Stimulated activated CD4-positive, alpha-beta T cell treated with anti-CD3 and anti-CD28 coated beads, Interleukin-4, amount 100 ng/mL, for 1 hour (primary cell): ENCODE results near the gene ISLR.
A peak's percentile ranks its signal among the peaks of the same experiment; 100 is the strongest.

ENCODE experiments used
- DNase-seq: peaks from one replicate; pipeline ENCODE4 v3.0.0-alpha.2; 2020

The ISLR gene, protein sequence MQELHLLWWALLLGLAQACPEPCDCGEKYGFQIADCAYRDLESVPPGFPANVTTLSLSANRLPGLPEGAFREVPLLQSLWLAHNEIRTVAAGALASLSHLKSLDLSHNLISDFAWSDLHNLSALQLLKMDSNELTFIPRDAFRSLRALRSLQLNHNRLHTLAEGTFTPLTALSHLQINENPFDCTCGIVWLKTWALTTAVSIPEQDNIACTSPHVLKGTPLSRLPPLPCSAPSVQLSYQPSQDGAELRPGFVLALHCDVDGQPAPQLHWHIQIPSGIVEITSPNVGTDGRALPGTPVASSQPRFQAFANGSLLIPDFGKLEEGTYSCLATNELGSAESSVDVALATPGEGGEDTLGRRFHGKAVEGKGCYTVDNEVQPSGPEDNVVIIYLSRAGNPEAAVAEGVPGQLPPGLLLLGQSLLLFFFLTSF

DNA sequence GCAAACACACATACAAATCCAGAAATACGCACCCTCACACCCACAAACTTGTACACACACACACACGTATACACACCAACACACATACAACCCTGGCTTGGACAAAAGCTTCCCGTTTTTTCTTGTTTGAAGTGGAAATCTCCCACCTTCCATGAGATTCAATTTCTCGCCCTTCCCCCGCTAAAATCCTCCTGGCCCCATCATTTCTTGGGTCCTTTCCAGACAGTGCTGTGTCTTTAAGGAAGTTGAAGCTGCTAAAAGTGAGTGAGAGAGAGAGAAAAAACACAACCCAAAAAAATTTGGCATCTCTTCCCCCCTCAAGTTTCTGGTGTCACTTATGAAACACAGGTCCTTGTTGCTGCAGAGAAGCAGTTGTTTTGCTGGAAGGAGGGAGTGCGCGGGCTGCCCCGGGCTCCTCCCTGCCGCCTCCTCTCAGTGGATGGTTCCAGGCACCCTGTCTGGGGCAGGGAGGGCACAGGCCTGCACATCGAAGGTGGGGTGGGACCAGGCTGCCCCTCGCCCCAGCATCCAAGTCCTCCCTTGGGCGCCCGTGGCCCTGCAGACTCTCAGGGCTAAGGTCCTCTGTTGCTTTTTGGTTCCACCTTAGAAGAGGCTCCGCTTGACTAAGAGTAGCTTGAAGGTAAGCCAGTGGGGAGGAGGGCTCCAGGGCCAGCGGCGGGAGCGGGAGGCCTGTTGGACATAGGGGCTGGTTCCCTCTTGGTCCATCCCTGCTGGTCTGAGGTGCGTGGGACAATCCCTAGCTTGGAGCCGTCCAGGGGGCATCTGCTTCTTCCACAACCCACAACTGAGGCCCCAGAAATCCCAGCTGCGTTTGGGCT, at the start of gene ISLR:
ISLR (plus strand) TSS at position 331 of the 839 bp plus-strand sequence. CDS start 1,149 bp downstream, outside the sequence.
- no peak for DNase-seq

DNA sequence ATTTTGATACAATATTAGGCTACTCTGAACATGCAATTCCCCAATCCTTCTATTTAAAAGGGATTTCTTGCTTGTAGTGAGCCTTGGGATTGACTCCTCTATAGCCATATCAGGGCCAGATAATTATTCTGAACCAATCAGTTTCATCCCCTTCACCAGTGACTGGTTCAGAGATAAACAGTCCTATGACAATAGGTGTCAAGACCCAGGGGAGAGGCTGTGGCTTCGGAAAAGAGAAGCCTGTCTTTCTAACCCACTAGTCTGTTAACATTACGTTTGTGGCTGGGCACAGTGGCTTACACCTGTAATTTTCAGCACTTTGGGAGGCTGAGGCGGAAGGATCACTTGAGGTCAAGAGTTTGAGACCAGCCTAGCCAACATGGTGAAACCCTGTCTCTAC, 49.3 kb upstream of the ISLR start:
- DNase-seq: no peak

DNA sequence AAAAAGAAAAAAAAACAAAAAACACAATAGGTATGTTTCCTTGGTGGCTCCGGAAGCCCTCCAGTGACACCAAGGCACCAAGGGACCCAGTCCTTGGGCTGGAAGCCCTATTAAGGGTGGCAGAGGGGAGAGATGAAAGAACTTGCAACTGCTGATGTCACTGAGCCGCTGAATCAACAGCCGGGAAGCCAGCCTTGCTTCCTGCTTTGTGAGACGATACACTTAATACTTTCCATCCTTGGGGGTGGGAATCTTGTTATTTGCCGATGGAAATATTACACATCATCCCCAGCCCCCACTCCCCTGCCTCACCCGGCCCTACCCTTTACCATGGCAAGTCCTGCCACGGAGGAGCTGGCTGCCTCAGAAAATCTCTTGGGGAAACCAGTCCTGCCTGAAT, 48.8 kb upstream of the ISLR start:
- no peak for DNase-seq

DNA sequence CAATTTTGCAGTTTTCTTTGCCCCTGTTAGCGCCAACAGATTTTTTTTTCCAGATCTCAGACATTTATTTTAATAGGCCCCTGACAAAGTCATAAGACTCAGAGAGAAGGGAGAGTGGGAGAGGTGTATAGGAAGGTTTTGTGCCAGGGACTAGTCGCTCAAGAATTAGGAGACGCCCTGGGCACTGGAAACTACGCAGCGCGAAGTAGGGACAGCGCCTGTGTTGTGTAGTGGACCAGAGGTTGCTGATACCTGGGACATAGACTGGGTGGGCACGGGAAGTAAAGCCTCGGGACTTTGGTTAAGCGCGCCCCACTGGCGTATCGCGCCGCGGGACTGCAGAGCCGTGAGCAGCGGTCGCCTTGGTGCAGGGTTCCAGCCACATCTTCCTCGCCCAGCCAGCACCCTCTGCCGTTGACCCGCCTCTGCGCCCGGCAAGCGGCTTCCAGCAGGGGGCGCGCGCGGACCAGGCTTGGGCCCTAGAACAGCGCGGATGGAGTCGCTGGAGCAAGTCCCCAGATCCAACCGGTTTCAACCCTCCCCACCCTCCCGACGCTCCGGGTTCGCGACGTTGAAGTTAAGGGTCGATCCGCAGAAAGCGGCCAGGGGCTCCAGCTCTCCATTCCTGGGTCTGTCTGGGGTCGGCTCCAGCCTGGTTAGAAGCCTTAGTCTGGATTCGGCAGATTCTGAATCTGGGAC, 46.1 kb upstream of the ISLR start:
- peak; percentile 88 for DNase-seq

DNA sequence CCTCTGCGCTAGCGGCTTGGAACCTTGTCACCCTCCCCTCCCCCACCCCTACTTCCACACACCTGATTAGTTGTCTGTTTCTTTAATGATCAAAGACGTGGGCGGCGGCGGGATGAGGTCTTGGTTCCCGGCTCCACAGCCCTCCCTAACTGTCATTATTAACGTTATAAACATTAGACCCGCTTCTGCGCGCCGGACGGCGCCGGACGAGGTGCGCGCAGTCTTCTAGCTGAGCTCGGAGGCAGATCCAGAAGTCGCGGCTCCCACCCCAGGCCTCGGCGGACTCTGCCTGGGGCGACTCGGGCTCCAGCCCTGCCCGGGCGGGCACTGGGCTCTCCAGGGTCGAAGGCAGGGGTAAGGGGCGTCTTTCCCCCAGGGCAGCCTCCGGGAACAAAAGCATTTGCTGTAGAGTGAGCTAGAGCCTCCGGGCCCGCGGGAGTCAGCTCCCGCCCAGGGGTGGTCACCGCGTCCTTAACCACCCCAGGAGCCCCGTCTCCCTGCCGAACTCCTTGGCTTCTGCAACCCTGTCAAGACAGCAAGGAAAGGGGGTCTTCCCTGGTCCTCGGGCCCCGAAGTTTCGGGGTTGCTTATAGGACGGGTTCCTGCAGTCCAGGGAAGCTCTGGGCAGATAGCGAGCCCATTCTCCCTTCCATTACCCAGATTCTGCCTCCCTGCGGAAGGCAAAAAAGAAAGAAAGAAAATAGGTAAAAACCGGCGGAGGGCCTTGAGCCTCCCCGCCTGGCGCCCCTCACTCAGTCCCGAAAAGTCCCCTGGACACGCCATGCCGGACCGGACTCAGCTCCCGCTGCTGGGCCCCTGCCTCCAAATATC, 45.3 kb upstream of the ISLR start:
- DNase-seq: no peak

DNA sequence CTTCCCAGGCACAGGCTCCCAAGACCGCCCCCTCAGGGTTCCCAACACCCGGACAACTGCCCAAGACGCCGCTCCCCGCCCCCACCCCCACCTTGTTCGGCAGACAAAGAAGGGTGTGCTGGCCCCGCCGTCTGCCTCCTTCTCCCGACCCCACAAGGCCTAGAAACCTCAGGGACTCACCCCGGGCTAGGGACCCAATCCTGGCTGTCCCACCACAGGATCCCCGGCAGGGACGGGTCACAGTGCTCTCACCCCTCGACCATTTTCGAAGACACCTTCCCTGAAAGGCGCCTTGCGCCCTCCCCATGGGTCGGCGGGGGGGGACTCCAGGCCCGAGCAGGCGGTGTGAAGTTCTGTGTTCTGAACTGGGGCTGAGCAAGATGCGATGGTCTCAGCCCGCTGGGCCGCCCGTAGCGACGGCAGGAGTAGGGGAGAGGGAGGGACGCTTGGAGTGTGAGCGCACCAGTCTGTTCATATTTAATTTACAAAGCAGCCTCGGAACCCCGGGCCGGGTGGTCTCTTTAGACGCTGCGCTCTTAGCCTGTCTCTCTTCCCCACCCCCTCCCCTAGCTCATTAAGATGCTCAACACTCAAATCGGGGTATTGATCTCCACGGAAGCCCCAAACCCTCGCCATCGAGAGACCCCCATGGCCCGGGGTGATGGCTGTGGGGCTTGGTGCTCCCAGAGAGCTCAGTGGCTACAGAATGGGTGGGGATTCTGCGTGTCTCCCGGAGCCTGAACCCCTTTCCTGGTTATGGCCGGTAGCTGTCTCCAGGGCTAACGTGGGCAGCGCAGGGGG, 44.5 kb upstream of the ISLR start:
- no peak for DNase-seq

DNA sequence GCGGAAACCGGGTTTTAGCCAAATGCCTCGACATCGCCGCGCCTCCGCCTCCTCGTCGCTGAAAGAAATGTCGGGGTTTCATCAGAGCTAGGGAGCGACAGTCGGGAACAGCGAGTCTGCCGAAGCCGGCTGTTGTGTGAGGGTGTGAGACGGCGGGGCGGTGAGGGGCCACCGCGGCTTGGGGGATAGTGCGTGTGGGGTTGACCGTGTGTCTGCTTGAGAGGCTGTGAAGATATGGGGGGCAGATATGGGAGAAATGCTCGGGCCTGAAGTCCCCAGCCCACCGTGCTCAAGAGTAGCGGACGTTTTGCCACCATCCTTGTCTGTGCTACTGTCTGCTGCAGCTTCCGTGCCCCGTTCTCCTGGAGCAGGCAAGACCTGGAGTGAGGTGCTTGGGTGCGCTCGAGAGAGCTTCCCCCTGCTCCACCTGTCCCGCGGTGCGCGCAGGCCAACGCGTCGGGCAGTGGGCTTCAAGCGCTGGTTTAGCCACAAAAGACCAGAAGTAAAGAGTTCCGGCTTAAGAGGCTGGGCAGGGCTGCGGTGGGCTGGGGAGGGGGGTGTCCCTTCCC, 43.8 kb upstream of the ISLR start:
- no peak for DNase-seq

DNA sequence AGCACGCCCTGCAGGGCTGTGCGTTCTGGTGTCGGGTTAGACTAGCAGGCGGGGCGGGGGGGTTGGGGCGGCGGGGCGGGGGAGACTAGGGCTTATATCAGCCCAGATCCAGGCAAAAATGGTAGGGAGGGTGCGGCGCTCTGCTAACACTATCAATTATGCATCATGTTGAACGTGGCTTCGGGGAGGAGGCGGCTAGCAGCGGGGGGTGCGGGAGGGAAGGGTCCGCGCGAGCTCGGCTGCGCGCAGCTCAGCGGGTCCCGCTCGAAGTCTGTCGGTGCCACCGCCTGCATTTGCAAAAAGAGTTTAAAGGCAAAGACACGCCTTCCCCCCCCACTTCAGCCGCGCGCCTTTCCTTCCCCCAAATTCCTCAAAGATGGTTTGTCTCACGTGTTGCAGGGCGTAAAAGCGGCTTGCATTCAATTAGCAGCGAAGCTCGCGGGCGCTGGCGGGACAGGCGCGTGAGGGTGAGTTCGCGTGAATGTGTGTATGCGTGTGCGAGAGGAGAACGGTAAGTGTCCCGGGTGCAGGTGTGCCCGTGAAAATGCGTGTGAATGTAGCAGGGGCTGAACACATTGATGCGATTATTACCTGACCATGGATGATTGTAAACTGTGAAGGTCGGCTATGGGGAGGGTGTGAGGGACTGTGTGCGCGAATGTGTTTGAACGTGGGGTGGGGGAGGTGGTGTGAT, 43.2 kb upstream of the ISLR start, which contains the start of gene ISLR2:
ISLR2 (plus strand) TSS at position 432 of the 694 bp plus-strand sequence. CDS start 2,169 bp downstream, outside the sequence.
- DNase-seq: no peak

DNA sequence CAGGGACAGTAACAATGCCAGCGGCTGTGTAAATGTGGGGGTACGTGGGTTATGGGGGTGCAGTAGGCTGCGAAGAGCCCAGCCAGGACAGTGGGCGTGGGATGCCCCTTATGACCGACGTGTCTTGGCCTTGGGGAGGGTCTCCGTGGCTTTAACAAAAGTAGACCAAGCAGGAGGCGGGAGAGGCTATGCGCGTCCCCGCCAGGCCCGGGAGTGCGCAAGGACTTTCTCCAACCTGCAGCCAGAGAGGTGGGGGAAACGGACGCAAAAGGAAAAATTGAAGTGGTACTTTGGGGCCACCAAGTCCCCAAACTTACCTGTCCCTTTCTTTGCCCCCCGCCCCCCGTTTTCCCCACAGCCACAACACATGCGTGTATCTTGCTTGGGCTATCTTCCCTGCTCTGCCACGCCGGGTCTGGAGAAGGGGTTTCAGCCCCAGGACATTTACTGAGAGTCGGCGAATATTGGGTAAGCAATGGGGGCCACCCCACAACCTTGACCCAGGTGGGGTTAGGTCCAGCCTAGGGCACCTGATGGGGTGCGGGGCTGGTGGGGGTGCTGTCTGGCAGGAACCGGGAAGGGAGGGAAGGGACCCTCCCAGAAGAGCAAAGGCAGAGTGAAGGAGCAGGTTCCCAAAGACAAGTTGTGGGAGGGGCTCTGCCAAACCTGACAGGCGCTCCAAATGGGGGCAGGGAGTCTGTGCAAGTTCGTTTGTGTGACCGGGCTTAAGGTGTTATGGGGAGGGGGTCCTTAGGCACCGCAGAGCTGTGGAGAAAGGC, 42.5 kb upstream of the ISLR start:
- DNase-seq: no peak

DNA sequence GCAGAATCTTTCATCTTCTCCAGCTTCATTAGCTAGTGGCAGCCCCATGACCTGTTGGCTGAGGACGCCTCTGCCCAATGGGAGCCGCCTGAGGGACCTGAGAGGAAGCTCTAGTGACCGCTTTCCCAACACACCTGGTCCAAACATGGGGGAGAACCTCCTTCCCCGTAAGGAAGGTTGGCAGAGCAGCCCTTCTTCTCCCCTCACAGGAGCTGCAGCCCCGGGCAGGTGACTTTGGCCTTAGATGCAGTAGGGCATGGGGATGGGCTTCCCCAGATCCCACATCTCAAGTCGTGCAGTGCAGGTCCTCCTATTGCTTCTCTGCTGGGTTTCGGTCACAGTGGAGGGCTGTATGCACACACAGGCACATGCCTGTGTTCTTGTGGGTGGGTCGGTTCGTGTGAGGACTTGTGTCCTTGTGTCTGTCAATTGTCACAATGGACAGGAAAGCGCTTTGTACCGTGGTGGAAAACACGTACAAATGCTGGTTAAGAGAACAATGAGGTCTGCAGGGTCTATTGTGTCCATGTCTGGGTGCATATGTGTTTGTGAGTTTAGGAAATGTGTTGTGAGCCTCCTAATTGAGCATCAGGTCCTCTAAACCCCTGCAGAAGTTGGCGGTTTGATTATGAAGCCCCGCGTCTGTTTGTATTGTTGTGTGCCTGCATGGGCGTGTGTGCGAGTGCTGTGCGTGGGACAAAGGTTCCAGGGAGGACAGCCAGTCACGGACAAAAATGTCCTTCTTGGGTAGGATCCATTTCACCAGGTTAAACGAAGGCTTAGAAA, 41.7 kb upstream of the ISLR start:
- DNase-seq: no peak

DNA sequence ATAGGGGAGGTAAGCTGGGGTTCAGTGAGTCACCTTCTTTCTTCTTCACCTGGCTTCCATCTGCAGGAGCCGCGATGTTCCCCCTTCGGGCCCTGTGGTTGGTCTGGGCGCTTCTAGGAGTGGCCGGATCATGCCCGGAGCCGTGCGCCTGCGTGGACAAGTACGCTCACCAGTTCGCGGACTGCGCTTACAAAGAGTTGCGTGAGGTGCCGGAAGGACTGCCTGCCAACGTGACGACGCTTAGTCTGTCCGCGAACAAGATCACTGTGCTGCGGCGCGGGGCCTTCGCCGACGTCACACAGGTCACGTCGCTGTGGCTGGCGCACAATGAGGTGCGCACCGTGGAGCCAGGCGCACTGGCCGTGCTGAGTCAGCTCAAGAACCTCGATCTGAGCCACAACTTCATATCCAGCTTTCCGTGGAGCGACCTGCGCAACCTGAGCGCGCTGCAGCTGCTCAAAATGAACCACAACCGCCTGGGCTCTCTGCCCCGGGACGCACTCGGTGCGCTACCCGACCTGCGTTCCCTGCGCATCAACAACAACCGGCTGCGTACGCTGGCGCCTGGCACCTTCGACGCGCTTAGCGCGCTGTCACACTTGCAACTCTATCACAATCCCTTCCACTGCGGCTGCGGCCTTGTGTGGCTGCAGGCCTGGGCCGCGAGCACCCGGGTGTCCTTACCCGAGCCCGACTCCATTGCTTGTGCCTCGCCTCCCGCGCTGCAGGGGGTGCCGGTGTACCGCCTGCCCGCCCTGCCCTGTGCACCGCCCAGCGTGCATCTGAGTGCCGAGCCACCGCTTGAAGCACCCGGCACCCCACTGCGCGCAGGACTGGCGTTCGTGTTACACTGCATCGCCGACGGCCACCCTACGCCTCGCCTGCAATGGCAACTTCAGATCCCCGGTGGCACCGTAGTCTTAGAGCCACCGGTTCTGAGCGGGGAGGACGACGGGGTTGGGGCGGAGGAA, 40.5 kb upstream of the ISLR start:
- no peak for DNase-seq

DNA sequence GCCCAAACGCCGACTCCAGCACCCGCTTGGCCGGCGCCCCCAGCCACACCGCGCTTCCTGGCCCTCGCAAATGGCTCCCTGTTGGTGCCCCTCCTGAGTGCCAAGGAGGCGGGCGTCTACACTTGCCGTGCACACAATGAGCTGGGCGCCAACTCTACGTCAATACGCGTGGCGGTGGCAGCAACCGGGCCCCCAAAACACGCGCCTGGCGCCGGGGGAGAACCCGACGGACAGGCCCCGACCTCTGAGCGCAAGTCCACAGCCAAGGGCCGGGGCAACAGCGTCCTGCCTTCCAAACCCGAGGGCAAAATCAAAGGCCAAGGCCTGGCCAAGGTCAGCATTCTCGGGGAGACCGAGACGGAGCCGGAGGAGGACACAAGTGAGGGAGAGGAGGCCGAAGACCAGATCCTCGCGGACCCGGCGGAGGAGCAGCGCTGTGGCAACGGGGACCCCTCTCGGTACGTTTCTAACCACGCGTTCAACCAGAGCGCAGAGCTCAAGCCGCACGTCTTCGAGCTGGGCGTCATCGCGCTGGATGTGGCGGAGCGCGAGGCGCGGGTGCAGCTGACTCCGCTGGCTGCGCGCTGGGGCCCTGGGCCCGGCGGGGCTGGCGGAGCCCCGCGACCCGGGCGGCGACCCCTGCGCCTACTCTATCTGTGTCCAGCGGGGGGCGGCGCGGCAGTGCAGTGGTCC, 39.7 kb upstream of the ISLR start:
- no peak for DNase-seq

DNA sequence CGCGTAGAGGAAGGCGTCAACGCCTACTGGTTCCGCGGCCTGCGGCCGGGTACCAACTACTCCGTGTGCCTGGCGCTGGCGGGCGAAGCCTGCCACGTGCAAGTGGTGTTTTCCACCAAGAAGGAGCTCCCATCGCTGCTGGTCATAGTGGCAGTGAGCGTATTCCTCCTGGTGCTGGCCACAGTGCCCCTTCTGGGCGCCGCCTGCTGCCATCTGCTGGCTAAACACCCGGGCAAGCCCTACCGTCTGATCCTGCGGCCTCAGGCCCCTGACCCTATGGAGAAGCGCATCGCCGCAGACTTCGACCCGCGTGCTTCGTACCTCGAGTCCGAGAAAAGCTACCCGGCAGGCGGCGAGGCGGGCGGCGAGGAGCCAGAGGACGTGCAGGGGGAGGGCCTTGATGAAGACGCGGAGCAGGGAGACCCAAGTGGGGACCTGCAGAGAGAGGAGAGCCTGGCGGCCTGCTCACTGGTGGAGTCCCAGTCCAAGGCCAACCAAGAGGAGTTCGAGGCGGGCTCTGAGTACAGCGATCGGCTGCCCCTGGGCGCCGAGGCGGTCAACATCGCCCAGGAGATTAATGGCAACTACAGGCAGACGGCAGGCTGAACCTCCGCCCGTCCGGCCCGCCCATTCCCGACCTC, 39.0 kb upstream of the ISLR start:
- no peak for DNase-seq

DNA sequence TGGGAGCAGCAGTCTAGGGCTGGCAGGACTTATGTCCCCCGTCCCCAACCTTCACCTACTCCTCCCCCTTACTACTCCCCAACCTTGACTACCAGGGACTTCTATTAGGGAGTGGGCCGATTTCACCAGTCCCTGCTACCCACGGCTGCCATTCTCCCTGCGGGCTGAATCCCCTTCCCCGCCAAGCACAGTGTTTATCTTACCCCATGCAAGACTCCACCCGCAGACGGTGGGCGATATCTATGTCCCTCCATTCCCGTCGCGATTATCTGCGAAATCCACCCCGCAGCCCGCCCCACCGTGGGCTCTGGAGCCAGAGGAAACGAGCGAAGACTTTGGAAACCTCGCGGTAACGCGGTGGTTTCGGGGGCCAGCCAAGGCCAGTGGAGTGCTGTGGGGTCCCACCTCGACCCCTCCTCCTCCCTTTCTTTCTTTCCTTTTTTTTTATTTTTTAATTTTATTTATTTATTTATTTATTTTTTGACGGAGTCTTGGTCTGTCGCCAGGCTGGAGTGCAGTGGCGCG, 38.4 kb upstream of the ISLR start:
- no peak for DNase-seq

DNA sequence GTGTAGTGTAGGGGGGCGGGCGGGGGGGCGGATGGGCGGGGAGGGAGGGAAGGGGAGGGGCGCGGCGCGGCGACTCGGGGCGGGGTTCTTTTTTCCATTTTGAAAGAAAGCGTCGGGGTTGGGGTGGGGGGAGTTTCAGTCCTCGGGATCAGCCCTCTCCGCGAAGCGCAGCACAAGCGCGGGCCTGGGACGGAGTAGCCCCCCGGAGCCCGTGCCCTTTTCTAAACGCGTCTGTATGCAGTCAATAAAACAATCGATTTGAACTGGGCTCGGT, 37.0 kb upstream of the ISLR start:
- DNase-seq: no peak

DNA sequence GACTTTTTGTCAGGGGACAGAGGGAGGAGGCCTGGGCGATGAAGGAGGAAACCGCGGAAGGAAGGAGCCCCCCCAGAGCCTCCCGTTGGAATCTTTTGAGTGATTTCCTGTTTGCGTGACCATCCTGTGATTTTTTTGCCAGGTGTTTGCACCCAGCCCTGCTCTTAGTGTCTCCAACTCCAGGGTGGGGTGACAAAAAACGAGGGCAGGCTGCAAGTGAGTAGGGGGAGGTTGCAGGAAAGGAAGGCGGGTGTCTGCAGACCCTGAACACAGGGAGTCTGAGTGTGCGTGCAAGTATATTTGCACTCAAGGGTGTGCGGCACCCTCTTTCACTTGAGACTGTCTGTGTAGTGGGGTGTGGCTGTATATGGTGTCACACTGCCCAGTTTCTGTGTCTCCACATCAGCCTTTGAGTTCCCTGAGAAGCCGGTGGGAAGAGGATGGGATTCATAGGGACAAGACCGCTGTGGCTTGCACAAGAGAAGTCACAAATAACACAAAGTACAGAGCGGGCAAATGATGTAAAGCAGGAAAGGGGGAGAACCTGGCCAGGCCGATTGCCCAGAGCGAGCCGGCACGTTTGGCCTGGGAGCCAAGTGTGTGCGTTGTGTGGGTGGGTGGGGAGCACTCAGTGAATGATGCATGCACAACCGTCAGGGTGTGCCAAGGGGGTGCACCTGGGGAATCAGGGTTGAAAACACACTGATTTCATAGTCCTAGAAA, 36.5 kb upstream of the ISLR start:
- no peak for DNase-seq
